GM18861 (cell line): Measurements from ENCODE around the gene SLCO1A2.

Experiments used
- ATAC-seq: cut with Tn5 transposase; IDR thresholded peaks from one replicate; pipeline ENCODE4 v1.9.1; 2021; ENCODE audit not compliant: unreplicated experiment

The SLCO1A2 gene

DNA sequence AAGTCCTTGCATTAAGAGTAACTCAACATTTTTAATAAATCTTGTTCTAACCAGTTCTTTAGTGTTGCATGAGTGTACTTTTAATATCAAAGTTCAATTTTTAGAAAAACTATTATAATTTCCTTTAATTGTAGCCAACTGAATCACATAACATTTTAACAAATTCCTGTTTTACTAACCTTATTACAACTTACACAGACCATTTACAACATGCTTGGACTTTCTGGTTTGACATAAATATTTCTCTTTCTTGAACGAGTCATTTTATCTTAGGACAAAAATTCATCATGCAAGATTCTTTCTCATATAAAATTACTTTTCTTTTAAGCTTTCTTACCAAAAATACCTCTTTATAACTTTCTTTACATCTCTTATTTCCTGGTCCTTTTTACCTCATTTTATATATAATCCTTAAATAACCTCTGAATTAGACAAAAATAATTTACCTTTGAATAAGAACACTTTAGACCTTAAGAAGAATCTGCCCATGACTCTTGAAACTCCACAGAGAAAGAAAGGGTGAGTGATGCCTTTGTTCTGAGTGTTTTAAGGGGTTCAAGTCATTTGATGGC, 3.9 kb downstream of the SLCO1A2 start:
- ATAC-seq, result no peak

GRCh38 chr12:21328578-21328977, 6.1 kb downstream of the SLCO1A2 start:
- no peak for ATAC-seq

GRCh38 chr12:21324551-21324950, 10.2 kb downstream of the SLCO1A2 start:
- no peak for ATAC-seq

GRCh38 chr12:21323736-21324135, 11.0 kb downstream of the SLCO1A2 start:
- ATAC-seq, result no peak

GRCh38 chr12:21308785-21309184, 25.9 kb downstream of the SLCO1A2 start:
- no peak for ATAC-seq

- ATAC-seq, result no peak
Measured at GRCh38 chr12:21305661-21306060, 29.1 kb downstream of the SLCO1A2 start.

- ATAC-seq, result no peak
Measured at GRCh38 chr12:21300632-21301031, 34.1 kb downstream of the SLCO1A2 start.

DNA sequence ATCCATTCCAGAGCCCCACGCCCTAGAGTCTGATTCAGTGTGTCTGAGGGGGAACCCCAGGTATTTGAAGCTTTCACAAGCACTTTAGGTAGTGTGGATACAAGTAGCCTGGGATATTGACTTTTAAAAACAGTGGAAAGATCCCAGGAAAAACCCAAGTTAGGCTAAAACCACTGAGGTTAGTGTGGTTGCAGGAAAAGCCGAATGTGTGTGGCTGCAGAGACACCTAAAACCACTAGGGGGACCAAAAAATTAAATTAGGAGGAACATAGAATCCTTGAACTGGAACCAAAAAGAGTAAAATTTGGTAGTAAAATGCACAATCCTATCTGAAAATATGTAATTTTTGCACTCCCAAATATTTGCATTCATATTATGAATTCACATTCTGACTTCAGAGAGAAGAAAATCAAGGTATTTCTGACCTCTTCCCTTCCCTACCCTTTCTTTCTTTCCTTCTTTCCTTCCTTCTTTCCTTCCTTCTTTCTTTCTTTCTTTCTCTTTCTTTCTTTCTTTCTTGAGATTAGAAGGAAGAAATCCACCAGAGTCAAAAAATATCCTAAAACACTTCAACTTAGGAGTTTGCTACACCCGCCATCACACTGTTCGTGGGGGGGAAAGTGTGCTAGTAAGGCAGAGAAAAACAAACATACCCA, 37.8 kb downstream of the SLCO1A2 start:
- ATAC-seq, result peak; percentile 79

- ATAC-seq, result no peak
Measured at GRCh38 chr12:21296348-21296747, 38.4 kb downstream of the SLCO1A2 start.

- ATAC-seq, result no peak
Measured at GRCh38 chr12:21294176-21294575, 40.5 kb downstream of the SLCO1A2 start.

DNA sequence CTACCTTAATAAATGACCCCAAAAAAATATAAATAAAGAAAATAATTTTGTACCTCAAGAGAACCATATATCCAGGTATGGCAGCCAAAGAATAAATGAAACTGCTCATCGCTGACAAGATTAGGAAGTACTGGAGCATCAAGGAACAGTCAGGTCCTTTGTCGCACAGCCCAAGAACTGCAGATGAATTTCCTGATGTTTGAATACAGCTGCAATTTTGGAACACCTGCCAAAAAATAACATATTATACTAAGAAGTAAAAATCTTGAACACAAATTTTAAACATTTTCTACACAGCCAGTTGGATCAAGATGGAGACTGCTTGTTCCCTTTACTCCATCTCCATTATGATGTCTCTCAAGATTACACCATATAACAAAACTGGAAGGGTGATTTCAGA, 42.6 kb downstream of the SLCO1A2 start:
- no peak for ATAC-seq

DNA sequence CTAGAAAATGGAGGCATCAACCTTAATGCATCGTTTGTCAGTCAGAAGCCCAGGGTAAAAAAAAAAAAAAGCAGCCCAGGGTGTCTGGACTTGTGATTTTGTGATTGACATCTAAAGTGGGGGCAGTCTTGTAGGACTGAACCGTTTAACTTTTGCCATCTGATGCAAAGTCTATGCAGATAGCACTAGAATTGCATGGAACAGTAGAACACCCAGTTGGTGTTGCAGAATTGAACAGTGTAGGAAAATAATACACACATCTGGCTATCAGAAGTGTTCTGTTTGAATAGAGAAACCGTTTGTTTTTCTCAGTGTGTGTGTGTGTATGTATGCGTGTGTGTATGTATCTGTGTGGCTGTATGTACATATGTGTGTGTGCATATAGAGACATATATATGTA, 45.0 kb downstream of the SLCO1A2 start:
- no peak for ATAC-seq

GRCh38 chr12:21276826-21277225, 57.9 kb downstream of the SLCO1A2 start:
- no peak for ATAC-seq

DNA sequence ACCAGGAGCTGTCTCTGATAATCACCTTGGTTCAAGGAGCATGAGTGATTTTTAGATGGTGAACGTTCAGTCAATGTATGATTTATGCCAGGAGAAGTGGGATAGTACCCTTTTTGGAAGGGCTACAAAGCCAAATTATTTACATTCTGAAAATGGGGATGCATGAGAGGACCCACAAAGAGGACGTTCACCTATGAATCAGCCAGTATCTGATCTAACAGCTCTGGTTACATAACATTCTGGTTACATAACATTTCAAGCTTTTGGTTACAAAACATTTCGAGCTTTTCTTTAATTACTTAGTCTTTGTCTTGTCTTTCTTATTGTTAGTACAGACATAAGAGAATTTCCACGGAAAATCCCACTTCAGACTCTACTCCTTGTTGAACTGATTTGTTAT, 68.8 kb downstream of the SLCO1A2 start:
- ATAC-seq, result no peak

- ATAC-seq, result no peak
Measured at GRCh38 chr12:21264232-21264631, 70.5 kb downstream of the SLCO1A2 start.

DNA sequence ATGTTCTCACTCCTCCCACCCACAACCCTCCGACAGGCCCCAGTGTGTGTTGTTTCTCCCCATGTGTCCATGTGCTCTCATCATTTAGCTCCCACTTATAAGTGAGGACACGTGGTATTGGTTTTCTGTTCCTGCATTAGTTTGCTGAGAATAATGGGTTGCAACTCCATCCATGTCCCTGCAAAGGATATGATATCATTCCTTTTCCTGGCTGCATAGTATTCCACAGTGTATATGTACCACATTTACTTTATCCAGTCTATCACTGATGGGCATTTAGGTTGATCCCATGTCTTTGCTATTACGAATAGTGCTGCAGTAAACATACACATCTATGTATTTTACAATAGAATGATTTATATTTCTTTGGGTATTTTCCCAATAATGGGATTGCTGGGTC, 77.5 kb downstream of the SLCO1A2 start:
- ATAC-seq, result no peak

GRCh38 chr12:21252070-21252469, 82.6 kb downstream of the SLCO1A2 start:
- no peak for ATAC-seq

DNA sequence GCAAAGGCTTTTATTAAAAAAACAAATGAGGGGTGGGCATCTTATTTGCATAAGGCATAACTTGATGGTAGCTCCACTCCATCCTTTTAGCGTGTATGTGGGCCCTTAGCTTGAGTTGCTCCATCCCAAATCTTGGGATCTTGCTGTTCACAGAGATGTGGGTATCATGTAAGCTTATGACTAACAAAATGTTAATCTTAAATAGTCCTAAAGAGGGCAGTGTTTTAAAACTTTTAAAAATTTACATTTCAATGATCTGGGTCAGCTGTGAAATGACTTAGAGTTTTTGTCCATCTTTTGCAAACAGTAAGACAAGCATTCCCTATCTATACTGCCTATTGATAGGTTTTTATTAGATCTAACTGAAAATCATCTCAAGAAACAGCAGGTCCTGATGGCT, 86.0 kb downstream of the SLCO1A2 start:
- peak; percentile 57 for ATAC-seq

DNA sequence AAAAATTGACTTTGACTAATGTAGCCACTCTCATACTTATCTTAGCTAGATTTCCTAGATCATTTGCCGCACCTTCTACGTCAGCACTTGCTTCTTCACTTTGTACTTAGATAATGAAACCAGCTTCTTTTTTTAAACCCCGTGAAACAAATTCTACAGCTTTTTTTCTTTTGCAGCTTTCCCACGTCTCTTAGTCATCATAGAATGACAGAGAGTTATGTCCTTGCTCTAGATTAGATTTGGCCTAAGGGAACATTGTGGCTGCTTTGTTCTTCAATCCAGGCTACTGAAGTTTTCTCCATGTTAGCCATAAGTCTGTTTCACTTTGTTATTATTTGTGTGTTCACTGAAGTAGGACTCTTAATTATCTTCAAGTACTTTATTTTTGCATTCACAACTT, 94.9 kb downstream of the SLCO1A2 start:
- ATAC-seq, result no peak

DNA sequence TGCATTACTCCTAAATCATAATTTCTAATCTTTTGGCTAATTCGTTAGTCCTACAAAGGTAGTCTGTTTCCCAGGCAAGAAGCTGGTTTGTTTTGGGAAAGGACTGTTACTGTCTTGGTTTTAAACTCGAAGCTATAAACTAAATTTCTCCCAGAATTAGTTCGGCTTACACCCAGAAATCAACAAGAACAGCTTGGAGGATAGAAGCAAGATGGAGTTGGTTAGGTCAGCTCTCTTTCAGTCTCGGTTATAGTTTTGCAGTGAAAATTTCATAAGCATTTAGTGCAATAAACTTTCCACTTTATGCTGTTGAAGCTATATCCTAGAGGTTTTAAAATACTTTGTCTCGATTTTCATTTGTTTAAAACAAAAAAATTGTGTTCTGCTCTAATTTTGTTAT, 100.3 kb downstream of the SLCO1A2 start:
- ATAC-seq, result no peak

- ATAC-seq, result no peak
Measured at GRCh38 chr12:21223930-21224329, 110.8 kb downstream of the SLCO1A2 start.

- ATAC-seq, result no peak
Measured at GRCh38 chr12:21221778-21222177, 112.9 kb downstream of the SLCO1A2 start.

- no peak for ATAC-seq
Measured at GRCh38 chr12:21221072-21221471, 113.6 kb downstream of the SLCO1A2 start.
